ENCODE data around the gene AKAP11.

AKAP11 gene

DNA sequence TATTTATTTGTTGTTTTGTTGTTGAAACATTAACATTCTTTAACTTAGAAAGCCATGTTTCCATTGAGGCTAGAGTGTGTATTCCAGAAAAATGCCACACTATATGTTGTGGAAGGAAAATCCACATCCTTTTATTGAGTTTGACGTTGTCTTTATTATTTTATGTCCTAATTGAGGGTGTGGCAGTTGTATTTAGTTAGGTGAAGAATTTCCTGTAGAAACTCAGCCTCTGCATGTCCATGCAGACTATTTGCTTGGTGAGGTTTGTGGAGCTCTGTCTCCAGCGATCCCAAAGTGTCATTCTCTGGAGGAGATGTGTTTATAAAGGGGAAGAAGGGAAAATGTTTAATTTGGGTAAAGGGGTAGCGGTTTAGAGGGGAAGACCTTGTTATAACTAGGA, 46.6 kb downstream of the AKAP11 start:
- H3K27ac ChIP-seq: no peak overlapping the region
- no peak for TF ChIP-seq ZFX (IDR thresholded peaks at IDR 0.05; ENCODE audit: borderline replicate concordance)
- TF ChIP-seq, protein P1, sequence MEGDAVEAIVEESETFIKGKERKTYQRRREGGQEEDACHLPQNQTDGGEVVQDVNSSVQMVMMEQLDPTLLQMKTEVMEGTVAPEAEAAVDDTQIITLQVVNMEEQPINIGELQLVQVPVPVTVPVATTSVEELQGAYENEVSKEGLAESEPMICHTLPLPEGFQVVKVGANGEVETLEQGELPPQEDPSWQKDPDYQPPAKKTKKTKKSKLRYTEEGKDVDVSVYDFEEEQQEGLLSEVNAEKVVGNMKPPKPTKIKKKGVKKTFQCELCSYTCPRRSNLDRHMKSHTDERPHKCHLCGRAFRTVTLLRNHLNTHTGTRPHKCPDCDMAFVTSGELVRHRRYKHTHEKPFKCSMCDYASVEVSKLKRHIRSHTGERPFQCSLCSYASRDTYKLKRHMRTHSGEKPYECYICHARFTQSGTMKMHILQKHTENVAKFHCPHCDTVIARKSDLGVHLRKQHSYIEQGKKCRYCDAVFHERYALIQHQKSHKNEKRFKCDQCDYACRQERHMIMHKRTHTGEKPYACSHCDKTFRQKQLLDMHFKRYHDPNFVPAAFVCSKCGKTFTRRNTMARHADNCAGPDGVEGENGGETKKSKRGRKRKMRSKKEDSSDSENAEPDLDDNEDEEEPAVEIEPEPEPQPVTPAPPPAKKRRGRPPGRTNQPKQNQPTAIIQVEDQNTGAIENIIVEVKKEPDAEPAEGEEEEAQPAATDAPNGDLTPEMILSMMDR (IDR thresholded peaks at IDR 0.05): no peak

DNA sequence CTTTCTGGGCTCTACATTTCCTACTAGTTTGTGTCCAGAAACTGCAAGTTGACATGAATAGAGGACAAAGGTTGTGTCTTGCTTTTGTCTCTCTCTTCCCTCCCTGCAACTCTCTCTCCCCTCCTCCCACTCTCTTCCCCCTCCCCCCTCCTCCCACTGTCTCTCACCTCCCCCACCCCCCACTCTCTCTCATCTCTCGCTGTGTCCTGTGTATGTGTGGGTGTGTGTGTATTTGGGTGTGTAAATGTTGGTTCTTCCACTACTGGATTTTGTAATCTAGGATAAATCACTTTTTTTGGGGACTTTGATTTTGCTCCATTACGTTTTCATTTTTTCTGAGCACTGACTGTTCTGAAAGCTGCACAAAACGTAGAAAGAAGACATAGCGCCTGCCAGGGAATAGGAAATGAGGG, 48.4 kb downstream of the AKAP11 start:
- TF ChIP-seq ZFX (IDR thresholded peaks at IDR 0.05; ENCODE audit: borderline replicate concordance): no peak
- TF ChIP-seq, protein P1 (IDR thresholded peaks at IDR 0.05): no peak
- no peak overlapping the region for H3K27ac ChIP-seq

DNA sequence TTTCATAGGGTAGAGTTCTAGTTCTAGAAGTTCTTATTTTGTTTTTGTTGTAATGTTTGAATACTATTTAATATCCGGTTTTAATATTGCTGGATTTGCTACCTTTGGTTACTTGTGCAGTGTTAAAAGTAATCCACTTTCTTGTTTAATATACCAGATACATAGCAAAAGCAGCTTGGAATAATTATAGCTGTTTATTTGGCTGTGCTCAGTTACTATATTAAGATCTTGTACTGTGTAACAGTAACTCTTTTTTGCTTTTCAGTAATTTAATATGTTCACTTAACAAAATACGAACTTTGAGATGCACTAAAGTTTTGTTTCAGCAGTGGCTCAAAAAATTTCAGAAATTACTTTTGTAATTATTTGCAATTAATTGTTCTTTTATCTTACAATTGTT, 50.9 kb downstream of the AKAP11 start:
- no peak for TF ChIP-seq ZFX (IDR thresholded peaks at IDR 0.05; ENCODE audit: borderline replicate concordance)
- TF ChIP-seq, protein P1 (IDR thresholded peaks at IDR 0.05): no peak

DNA sequence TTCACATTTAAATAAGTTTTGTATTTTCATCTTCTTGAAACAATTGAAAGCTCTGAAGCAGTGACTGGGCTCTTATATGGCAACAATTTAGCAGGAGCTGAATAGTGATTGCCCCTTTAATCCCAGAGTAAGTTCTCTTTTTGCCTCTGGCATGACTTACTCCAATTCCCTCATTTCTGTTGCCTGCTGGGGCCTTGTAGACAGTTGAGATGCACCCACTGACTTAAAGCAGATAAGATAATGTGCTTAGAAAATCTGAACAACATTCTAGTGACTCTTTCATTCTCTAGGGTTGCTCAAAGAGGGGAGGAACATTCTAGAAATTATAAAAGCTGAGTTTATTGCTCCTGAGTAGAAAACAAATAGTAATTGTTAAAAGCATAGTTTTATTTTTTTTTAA, 52.8 kb downstream of the AKAP11 start:
- TF ChIP-seq ZFX (IDR thresholded peaks at IDR 0.05; ENCODE audit: borderline replicate concordance): no peak
- TF ChIP-seq, protein P1 (IDR thresholded peaks at IDR 0.05): no peak
- H3K27ac ChIP-seq: no peak overlapping the region

More for the DNA sequence above, 50.9 kb downstream of the AKAP11 start:
- no peak overlapping the region for H3K27ac ChIP-seq

DNA sequence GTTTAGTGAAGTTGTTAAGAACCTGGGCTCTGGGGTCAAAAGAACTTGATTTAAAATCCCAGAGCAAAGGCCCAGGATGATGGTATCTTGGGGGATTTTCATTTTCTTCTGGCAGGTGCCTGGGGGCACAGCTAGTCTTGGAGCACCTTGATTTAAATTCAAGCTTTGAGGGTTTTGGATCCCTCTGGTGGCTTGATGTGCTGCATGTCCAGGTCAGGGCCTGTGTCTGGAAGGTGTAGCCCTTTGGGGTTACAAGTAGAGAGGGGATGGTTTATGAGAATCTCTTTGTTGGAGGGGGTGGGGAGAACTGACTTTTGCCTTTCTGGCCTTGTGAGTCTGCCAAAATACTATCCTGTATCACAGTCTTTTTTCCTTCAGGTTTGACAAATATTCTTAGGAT, 55.8 kb downstream of the AKAP11 start:
- TF ChIP-seq, protein P1 (IDR thresholded peaks at IDR 0.05): no peak
- TF ChIP-seq ZFX (IDR thresholded peaks at IDR 0.05; ENCODE audit: borderline replicate concordance): no peak
- H3K27ac ChIP-seq: no peak overlapping the region

DNA sequence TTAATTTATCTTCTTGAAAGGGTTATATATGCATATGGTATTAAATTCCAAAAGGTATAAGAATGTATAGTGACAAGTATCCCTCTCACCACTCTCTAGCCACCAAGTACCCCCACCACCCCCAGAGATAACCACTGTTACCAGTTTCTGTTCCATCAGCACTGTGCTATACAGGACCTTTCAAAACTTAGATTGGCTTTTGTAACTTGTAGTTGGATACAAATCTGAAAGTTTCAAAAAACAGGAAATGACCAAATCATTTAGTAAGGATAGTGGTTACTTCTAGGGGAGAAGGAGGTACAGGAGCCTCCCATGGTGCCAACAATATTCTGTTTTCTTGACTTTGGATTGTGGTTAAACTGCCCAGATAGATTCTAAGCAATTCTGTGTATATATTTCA, 56.7 kb downstream of the AKAP11 start:
- TF ChIP-seq, protein P1 (IDR thresholded peaks at IDR 0.05): no peak
- no peak for TF ChIP-seq ZFX (IDR thresholded peaks at IDR 0.05; ENCODE audit: borderline replicate concordance)
- no peak overlapping the region for H3K27ac ChIP-seq

DNA sequence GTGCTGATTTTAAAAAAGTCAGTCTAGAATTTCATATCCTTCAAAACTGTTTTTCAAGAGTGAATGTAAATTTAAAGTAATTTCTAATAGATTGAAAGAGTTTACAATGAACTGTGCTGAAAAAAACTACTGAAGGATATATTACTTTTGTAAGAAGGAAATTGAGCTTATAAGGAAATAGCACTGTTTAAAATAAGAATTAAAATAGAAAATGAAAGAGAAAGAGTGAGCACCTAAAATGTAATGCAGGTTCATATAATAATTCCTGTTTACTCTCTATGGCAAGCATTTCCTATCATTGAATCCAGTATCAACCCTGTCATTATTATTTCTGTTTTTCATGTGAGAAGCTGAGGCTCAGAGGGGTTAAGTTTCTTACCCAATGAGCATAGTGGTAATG, 57.3 kb downstream of the AKAP11 start:
- no peak overlapping the region for H3K27ac ChIP-seq
- TF ChIP-seq ZFX (IDR thresholded peaks at IDR 0.05; ENCODE audit: borderline replicate concordance): no peak
- TF ChIP-seq, protein P1 (IDR thresholded peaks at IDR 0.05): no peak

Measured in 22Rv1 (cell line).